Keratinocyte (primary cell): Measurements from ENCODE around the gene SEMA3C. TPM values are rescaled to one million over a fixed set of nuclear protein-coding genes. Genes with fewer than 3 reads are reported as not detected.

Source experiments
- DNase-seq: peaks from one replicate; pipeline ENCODE4 v3.0.0-alpha.2; 2011; ENCODE audit warnings: low read depth, missing footprints, low spot score
- FAIRE-seq: peaks from 2 replicates; lab custom pipeline; 2011; peaks lifted over from hg19 to GRCh38; lab: Jason Lieb, UNC
- H2AFZ ChIP-seq: 2 replicates; pipeline ENCODE4 v1.6.0; 2012; ENCODE audit warnings: low read length, control low read depth, inconsistent platforms; ENCODE audit not compliant: control insufficient read depth
- H3K27ac ChIP-seq: 2 replicates; pipeline ENCODE4 v1.5.1; 2011; ENCODE audit warnings: low read length; ENCODE audit not compliant: control insufficient read depth, insufficient read depth
- H3K27me3 ChIP-seq: 3 replicates; pipeline ENCODE4 v1.6.0; 2011; ENCODE audit warnings: low read length; ENCODE audit not compliant: control insufficient read depth, insufficient read depth; ENCODE audit errors: extremely low read depth
- H3K36me3 ChIP-seq, 2 experiments: 2 replicates in 1 of 2; 3 replicates in 1 of 2; pipeline ENCODE4 v1.5.1; 2011; ENCODE audit warnings: low read length in 2 of 2, mild to moderate bottlenecking in 1 of 2; ENCODE audit not compliant: control insufficient read depth in 2 of 2, insufficient read depth in 2 of 2; ENCODE audit errors: extremely low read depth in 1 of 2
- H3K4me1 ChIP-seq: 3 replicates; pipeline ENCODE4 v1.5.1; 2011; ENCODE audit warnings: low read length; ENCODE audit not compliant: control insufficient read depth, insufficient read depth; ENCODE audit errors: extremely low read depth
- H3K4me2 ChIP-seq: 3 replicates; pipeline ENCODE4 v1.6.0; 2011; ENCODE audit warnings: low read depth, low read length; ENCODE audit not compliant: control insufficient read depth, insufficient read depth; ENCODE audit errors: extremely low read depth
- H3K4me3 ChIP-seq, 3 experiments: fragments of 200-600 bp in 1 of 3; sonication (generic) in 1 of 3; 2 replicates in 2 of 3; 3 replicates in 1 of 3; pipeline ENCODE4 v1.5.1; 2011 to 2016; ENCODE audit warnings: low read length in 3 of 3, mild to moderate bottlenecking in 3 of 3, control low read depth in 2 of 3, inconsistent platforms in 1 of 3, low read depth in 1 of 3, mixed read lengths in 1 of 3, mixed run types in 1 of 3, moderate library complexity in 1 of 3; ENCODE audit not compliant: control insufficient read depth in 2 of 3, insufficient read depth in 2 of 3; ENCODE audit errors: extremely low read depth in 1 of 3
- H3K79me2 ChIP-seq: 2 replicates; pipeline ENCODE4 v1.6.0; 2012; ENCODE audit warnings: low read length; ENCODE audit not compliant: control insufficient read depth, insufficient read depth
- H3K9ac ChIP-seq: 3 replicates; pipeline ENCODE4 v1.6.0; 2011; ENCODE audit warnings: low read length; ENCODE audit not compliant: control insufficient read depth, insufficient read depth; ENCODE audit errors: extremely low read depth
- H3K9me1 ChIP-seq: 3 replicates; pipeline ENCODE4 v1.6.0; 2011; ENCODE audit warnings: low read length; ENCODE audit not compliant: control insufficient read depth, insufficient read depth; ENCODE audit errors: extremely low read depth
- H3K9me3 ChIP-seq: 2 replicates; pipeline ENCODE4 v1.5.1; 2012; ENCODE audit warnings: low read depth, low read length; ENCODE audit not compliant: control insufficient read depth
- H4K20me1 ChIP-seq: 3 replicates; pipeline ENCODE4 v1.6.0; 2011; ENCODE audit warnings: low read length; ENCODE audit not compliant: control insufficient read depth, insufficient read depth; ENCODE audit errors: extremely low read depth
- EZH2 ChIP-seq: IDR thresholded peaks from one replicate; pipeline ENCODE4 v1.6.1; 2012; ENCODE audit warnings: inconsistent platforms, mild to moderate bottlenecking, low read length, moderate library complexity
- dilution Hi-C: fragments of 300-500 bp; cut with MboI; formaldehyde crosslinking; loops from one replicate; pipeline ENCODE4 v1.7.0; 2020; ENCODE audit warnings: low sequenced_read_pairs; ENCODE audit not compliant: extremely low pct_ligation_motif_present
- polyA plus RNA-seq, 5 experiments: library from polyadenylated mRNA; depleted of rRNA in 3 of 5; stranded (reverse) in 3 of 5; stranded (forward) in 1 of 5; unstranded in 1 of 5; fragments of >200 nt; gene quantifications; 1 replicate in 1 of 5; 2 replicates in 3 of 5; 3 replicates in 1 of 5; pipeline versions ENCODE4 v1.2.1 to v1.2.3, GENCODE V29; 2011 to 2012; ENCODE audit warnings: missing spikeins in 2 of 5, low read depth in 1 of 5, low replicate concordance in 1 of 5
- TF ChIP-seq, protein P1 (sequence below), 3 experiments: IDR thresholded peaks in 1 of 3; conservative IDR thresholded peaks in 1 of 3; optimal IDR thresholded peaks in 1 of 3; 2 replicates in 2 of 3; 3 replicates in 1 of 3; pipeline versions ENCODE3 to v1.5.1; 2011; ENCODE audit warnings: low read length in 3 of 3, mild to moderate bottlenecking in 3 of 3, moderate library complexity in 2 of 3, control low read depth in 1 of 3, inconsistent platforms in 1 of 3; ENCODE audit not compliant: insufficient read depth in 2 of 3; ENCODE audit errors: extremely low read depth in 1 of 3

SEMA3C gene
- polyA plus RNA-seq, 1 donor (not counting 4 experiments of a cell fraction or from before 2014, with no cell fraction given): 142 TPM

DNA sequence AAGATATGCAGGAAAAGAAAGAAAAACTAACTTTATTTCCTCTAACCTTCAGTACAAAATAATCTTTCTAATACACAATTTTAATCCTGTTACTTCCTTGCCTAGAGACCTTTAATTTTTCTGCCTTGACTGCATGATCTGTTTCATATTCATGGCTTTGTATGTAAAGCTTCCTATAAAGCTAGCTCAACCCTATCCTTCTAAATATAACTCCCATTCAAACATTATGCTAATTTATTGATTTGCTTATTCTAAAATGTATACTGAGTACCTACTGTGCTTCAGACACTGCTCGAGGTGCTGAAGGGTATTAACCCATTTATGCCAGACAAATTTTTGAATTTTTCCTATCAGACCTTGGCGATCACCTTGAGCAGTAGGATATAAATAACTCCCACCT is 47.6 kb downstream of the SEMA3C start:
- H3K79me2 ChIP-seq: peaks cover 82% of the 10 kb centered on the region
- H4K20me1 ChIP-seq: no peaks in the 10 kb centered on the region
- H3K4me1 ChIP-seq: no peaks in the 10 kb centered on the region
- peaks cover 6 to 13% of the 10 kb centered on the region in 2 experiments for H3K36me3 ChIP-seq
- H3K4me3 ChIP-seq: no peak overlapping the region
- H3K9me3 ChIP-seq: no peaks in the 10 kb centered on the region
- DNase-seq (no peak), FAIRE-seq (no peak)
- no peak overlapping the region for H2AFZ ChIP-seq
- H3K27me3 ChIP-seq: no peaks in the 10 kb centered on the region
- TF ChIP-seq, protein P1, sequence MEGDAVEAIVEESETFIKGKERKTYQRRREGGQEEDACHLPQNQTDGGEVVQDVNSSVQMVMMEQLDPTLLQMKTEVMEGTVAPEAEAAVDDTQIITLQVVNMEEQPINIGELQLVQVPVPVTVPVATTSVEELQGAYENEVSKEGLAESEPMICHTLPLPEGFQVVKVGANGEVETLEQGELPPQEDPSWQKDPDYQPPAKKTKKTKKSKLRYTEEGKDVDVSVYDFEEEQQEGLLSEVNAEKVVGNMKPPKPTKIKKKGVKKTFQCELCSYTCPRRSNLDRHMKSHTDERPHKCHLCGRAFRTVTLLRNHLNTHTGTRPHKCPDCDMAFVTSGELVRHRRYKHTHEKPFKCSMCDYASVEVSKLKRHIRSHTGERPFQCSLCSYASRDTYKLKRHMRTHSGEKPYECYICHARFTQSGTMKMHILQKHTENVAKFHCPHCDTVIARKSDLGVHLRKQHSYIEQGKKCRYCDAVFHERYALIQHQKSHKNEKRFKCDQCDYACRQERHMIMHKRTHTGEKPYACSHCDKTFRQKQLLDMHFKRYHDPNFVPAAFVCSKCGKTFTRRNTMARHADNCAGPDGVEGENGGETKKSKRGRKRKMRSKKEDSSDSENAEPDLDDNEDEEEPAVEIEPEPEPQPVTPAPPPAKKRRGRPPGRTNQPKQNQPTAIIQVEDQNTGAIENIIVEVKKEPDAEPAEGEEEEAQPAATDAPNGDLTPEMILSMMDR (optimal IDR thresholded peaks at IDR 0.05 in 1 of 3, IDR thresholded peaks at IDR 0.05 in 1 of 3, conservative IDR thresholded peaks at IDR 0.05 in 1 of 3; ENCODE audit: extremely low read depth in 1 of 3, insufficient read depth in 2 of 3, low read length in 3 of 3): no peak
- TF ChIP-seq EZH2: no peak
- no peak overlapping the region for H3K9ac ChIP-seq
- H3K27ac ChIP-seq: no peak overlapping the region
- H3K4me2 ChIP-seq: no peak overlapping the region
- dilution Hi-C loops: no loop called here
- H3K9me1 ChIP-seq: peaks cover 3% of the 10 kb centered on the region

DNA sequence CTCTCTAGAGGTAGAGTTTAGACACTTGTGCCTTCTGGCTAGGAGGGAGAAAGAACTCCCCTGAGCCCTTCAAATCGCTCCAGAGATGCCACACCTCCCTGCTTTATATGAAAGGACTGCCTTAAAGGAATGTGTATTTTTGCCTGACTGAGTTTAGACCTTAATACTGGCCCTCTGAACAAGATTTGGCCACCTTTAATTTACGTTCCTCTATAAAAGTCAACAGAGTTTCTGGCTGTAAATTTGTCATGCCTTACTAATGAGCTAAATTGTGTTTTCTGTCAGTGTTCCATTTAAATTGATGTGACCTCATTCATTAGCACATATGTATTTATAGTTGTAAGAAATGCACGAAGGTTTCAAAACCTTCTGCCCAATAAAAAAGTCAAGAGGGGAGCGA is 48.0 kb downstream of the SEMA3C start:
- Histone ChIP-seq H3K79me2 (peaks cover 79% of the 10 kb centered on the region), H3K9me1 (peaks cover 3% of the 10 kb centered on the region), H2AFZ (no peak overlapping the region), H3K4me3 (no peak overlapping the region), H3K4me1 (no peaks in the 10 kb centered on the region), H3K9ac (no peak overlapping the region), H3K9me3 (no peaks in the 10 kb centered on the region), H4K20me1 (no peaks in the 10 kb centered on the region), H3K27me3 (no peaks in the 10 kb centered on the region), H3K36me3 (peaks cover 4 to 13% of the 10 kb centered on the region in 2 experiments), H3K4me2 (no peak overlapping the region), H3K27ac (no peak overlapping the region)
- no peak for FAIRE-seq
- no peak for DNase-seq
- dilution Hi-C loops: no loop called here
- TF ChIP-seq, protein P1 (optimal IDR thresholded peaks at IDR 0.05 in 1 of 3, IDR thresholded peaks at IDR 0.05 in 1 of 3, conservative IDR thresholded peaks at IDR 0.05 in 1 of 3; ENCODE audit: extremely low read depth in 1 of 3, insufficient read depth in 2 of 3, low read length in 3 of 3): no peak
- TF ChIP-seq EZH2: no peak
